SJCRH30 (cell line): Measurements from ENCODE around the gene ANO1. TPM values are rescaled to one million over a fixed set of nuclear protein-coding genes. Genes with fewer than 3 reads are reported as not detected.
A peak's percentile ranks its signal among the peaks of the same experiment; 100 is the strongest.
"Not testable (repeated sequence)": the region's sequence is repeated elsewhere in the genome, so short reads cannot be mapped to it uniquely, and the experiment has no call there.

ENCODE experiments used
- DNase-seq, 2 experiments: peaks; one replicate each; pipeline ENCODE4 v3.0.0-alpha.2; 2015 to 2020
- H3K27ac ChIP-seq: fragments of 250-450 bp; sonication (Bioruptor Pico); 2 replicates; pipeline ENCODE4 v1.5.1; 2020; ENCODE audit warnings: mild to moderate bottlenecking, moderate library complexity
- H3K27me3 ChIP-seq: fragments of 250-450 bp; sonication (Bioruptor Pico); 2 replicates; pipeline ENCODE4 v1.5.1; 2020; ENCODE audit warnings: mild to moderate bottlenecking, moderate library complexity
- H3K36me3 ChIP-seq: fragments of 250-450 bp; sonication (Bioruptor Pico); 2 replicates; pipeline ENCODE4 v1.5.1; 2020; ENCODE audit warnings: mild to moderate bottlenecking, moderate library complexity
- H3K4me1 ChIP-seq: fragments of 250-450 bp; sonication (Bioruptor Pico); 2 replicates; pipeline ENCODE4 v1.5.1; 2020; ENCODE audit warnings: mild to moderate bottlenecking, moderate library complexity
- H3K4me3 ChIP-seq: fragments of 250-450 bp; sonication (Bioruptor Pico); 2 replicates; pipeline ENCODE4 v1.5.1; 2020; ENCODE audit warnings: mild to moderate bottlenecking, moderate library complexity
- H3K9me3 ChIP-seq: fragments of 250-450 bp; sonication (Bioruptor Pico); replicated peaks from 2 replicates; pipeline ENCODE4 v1.5.1; 2020; ENCODE audit warnings: mild to moderate bottlenecking, moderate library complexity
- total RNA-seq: library from RNA; depleted of rRNA; stranded (reverse); fragments of >200 nt; shearing (Covaris generic); gene quantifications from 2 replicates; pipeline ENCODE4 v1.2.3, GENCODE V29; 2014; rRNA removed

ANO1 gene
- total RNA-seq: 0.43 and 1.6 TPM in 2 replicates

DNA sequence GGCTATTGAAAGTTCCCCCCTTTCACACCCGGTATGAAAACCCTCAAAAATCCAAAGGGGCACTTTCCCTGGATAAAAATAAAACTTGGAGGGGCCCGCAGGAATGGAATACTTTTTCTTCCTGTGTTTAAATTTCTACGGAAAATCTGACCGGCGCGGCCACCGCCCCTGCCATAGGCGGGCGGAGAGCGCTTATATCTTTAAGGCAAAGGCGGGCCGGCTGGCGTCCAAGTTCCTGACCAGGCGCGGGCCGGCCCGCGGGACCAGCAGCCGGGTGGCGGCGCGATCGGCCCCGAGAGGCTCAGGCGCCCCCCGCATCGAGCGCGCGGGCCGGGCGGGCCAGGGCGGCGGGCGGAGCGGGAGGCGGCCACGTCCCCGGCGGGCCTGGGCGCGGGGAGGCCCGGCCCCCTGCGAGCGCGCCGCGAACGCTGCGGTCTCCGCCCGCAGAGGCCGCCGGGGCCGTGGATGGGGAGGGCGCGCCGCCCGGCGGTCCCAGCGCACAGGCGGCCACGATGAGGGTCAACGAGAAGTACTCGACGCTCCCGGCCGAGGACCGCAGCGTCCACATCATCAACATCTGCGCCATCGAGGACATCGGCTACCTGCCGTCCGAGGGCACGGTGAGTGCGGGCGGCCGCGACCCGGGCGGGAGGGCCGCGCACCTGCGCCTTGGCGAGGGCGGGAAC lies at the start of gene ANO1:
ANO1 (plus strand) TSS at position 223 of the 686 bp plus-strand sequence; CDS start at position 513, 290 bp downstream.
- H3K9me3 ChIP-seq: no peaks in the 10 kb centered on the region
- no peaks in the 10 kb centered on the region for H3K27me3 ChIP-seq
- no peaks in the 10 kb centered on the region for H3K4me1 ChIP-seq
- H3K4me3 ChIP-seq: no peak within 1 kb of the TSS
- no peak for DNase-seq
- no peak within 1 kb of the TSS for H3K27ac ChIP-seq
- no peaks in the 10 kb centered on the region for H3K36me3 ChIP-seq

DNA sequence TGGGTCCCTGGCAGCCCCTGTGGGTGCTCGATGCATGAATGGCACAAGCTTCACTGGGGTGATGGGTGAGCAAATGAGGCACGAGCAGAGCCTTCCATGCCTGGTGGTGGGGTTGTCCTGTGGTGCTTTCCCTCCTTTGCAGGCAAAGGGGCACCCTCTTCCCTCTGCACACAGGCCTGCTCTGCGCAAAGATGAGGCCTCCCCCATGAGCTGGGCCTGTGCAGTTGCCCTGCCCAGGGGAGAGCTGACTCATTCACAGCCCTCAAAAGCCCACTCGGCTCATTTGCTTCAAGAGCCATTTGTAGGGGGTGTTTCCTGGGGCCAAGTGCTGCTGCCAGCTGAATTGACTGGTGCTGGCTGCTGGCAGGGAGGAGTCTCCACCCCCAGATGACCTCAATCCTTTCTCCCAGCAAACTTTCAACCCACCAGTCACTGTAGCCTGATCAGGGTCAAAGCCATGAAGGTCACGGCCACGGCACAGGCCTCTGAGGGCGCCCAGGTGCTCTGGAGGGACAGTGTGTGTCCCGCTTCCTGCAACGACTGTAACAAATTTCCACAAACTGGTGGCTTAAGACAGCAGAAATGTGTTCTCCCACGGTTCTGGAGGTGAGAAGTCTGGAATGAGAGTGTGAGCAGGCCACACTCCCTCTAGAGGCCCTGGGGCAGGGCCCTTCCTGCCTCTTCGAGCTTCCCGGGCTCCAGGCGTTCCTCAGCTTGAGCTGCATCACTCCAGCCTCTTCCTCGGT lies 48.8 kb upstream of the ANO1 start:
- no peaks in the 10 kb centered on the region for H3K4me1 ChIP-seq
- H3K9me3 ChIP-seq: no peaks in the 10 kb centered on the region; the same call in 1 of the 2 replicates
- H3K4me3 ChIP-seq: no peak overlapping the region
- no peak for DNase-seq
- no peaks in the 10 kb centered on the region for H3K36me3 ChIP-seq
- no peaks in the 10 kb centered on the region for H3K27me3 ChIP-seq
- H3K27ac ChIP-seq: no peak overlapping the region

DNA sequence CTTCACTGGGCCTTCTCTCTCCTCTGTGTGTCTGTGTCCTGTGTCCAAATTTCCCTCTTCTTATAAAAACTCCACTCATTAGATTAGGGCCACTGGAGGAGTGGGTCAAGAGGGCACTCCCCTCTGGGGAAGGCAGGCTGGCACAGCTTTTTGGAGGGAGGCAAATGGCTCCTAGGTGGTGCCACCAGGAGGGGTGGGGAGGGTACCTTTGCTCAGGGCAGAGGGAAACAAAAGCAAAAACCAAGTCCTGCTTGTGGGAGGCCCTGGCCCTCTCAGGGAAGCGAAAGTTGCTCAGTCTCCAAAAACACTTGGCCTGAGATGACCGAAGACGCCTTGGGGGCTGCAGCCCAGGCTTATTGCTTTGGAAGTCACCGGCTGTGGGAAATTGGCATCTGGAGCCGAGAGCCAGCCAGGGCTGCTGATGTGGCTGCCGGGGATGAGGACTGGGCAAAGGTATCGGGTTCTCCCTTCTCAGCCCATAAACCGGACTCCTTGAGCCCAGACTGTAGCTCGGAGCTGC lies 48.2 kb upstream of the ANO1 start:
- no peak for DNase-seq
- H3K4me3 ChIP-seq: no peak overlapping the region
- H3K36me3 ChIP-seq: no peaks in the 10 kb centered on the region
- no peaks in the 10 kb centered on the region; the same call in 1 of the 2 replicates for H3K9me3 ChIP-seq
- H3K4me1 ChIP-seq: no peaks in the 10 kb centered on the region
- no peak overlapping the region for H3K27ac ChIP-seq
- no peaks in the 10 kb centered on the region; the same call in 1 of the 2 replicates for H3K27me3 ChIP-seq

DNA sequence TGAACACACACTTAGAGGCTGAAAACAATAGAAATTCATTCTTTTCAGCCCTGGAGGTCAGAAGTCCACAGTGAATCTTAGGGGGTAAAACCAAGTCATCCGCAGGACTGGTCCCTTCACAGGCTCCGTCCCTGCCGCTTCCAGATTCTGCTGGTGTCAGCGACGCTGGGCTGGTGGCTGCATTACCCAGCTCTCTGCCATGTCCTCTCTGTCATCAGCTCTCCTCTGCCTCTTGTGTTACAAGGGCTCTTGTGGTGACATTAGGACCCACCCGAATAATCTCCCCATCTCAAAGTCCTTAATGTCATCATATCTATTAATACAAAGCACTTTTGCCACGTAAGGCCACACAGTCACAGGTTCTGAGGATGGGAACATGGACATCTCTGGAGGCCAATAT lies 47.7 kb upstream of the ANO1 start:
- no peak overlapping the region for H3K27ac ChIP-seq
- H3K4me1 ChIP-seq: no peaks in the 10 kb centered on the region
- no peaks in the 10 kb centered on the region for H3K9me3 ChIP-seq
- H3K36me3 ChIP-seq: no peaks in the 10 kb centered on the region
- no peak overlapping the region for H3K4me3 ChIP-seq
- H3K27me3 ChIP-seq: no peaks in the 10 kb centered on the region; the same call in 1 of the 2 replicates
- no peak for DNase-seq

DNA sequence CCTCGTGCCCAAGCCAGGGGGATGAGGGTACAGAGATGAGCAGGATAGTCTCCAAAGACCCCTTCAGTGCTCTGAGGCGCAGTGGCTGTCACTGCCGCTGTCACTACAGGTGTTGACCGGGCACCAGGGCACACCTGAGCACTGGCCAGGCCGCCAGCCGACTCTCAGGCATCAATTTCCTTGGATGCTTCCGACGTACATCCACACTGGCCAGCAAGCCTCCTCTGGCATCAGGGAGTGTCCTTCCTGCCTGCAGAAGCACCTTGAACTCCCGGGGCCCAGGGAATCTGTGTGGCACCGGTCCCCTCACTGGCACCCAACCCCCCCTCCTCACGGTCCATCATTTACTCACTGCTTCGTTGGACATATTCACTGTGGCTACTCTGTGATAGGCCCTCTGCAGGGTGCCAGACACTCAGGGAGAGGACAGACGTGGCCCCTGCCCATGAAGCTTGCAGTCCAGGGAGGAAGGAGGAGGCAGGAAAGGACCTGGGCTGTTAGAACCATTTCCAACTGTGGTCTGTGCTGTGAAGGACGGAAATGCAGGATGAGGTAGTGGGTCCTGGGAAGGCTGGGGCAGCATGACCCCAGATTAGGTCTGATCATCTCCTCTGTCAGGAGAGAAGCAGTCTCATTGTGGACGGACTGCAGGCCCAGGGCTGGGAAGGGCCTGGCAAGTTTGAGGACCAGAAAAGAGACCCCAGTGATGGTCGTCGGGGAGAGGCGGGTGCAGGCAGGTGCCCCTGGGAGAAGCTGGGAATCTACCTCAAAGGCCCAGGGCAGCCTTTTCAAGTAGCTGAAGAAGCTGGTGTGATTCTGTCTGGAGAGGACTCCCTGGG lies 46.3 kb upstream of the ANO1 start:
- no peak for DNase-seq
- H3K4me3 ChIP-seq: no peak overlapping the region
- H3K4me1 ChIP-seq: no peaks in the 10 kb centered on the region
- H3K36me3 ChIP-seq: no peaks in the 10 kb centered on the region
- H3K9me3 ChIP-seq: no peaks in the 10 kb centered on the region
- H3K27me3 ChIP-seq: no peaks in the 10 kb centered on the region; the same call in 1 of the 2 replicates
- H3K27ac ChIP-seq: no peak overlapping the region

DNA sequence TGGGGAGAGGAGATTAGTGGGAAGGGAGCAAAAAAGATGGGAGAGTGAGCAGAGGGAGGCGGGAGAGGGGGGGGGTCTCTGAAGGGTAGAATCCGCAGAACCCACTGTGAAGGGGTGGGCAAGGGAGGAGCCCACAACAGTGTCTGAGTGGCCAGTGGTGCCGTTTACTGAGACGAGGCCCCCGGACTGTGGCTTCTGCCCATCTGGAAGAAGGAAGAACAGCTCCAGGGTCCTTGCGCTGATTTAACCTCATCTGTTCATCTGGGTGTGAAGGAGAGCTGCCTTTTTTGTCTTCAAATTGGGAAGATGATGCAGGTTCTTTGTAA lies 45.7 kb upstream of the ANO1 start:
- no peak overlapping the region for H3K4me3 ChIP-seq
- no peaks in the 10 kb centered on the region; the same call in 1 of the 2 replicates for H3K27me3 ChIP-seq
- H3K36me3 ChIP-seq: no peaks in the 10 kb centered on the region
- no peaks in the 10 kb centered on the region for H3K9me3 ChIP-seq
- H3K27ac ChIP-seq: no peak overlapping the region
- DNase-seq: no peak
- no peaks in the 10 kb centered on the region for H3K4me1 ChIP-seq

DNA sequence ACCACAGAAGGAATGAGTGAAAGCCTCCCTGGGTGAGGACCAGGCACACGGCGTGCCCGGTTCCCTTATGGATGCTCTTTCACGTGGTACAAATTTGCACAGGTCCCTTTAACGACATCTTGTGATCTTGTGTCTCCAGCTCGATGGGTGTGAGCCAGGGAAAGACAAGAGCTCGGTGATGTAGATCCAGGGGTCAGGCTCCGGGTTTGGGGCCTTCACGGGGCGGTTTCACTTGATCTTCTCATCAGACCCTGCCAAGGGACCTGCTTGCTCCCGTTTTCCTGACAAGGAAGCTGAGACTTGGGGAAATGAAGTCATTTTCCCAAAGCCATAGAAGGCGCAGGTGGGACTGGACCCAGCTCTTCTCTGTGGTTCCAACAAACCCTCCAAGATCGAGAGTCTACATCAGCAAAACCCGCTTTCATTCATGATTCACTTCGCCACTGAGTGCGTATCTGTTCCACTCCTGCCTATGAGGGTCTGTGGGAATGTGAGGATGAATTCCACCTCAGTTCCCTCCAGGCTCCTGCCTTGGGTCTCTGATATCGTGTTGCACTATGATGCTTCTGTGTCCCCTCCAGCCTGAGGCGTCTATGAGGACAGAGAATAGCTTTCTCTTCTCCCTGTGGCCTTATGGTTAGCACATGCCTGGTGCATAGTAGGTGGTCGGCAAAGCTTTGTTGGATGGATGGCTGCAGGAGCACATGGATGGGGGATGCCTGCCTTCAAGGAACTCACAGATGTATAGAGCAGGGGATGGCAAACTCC lies 45.0 kb upstream of the ANO1 start:
- no peaks in the 10 kb centered on the region; the same call in 1 of the 2 replicates for H3K27me3 ChIP-seq
- no peak overlapping the region for H3K27ac ChIP-seq
- H3K36me3 ChIP-seq: no peaks in the 10 kb centered on the region
- no peaks in the 10 kb centered on the region for H3K4me1 ChIP-seq
- DNase-seq: no peak
- H3K9me3 ChIP-seq: no peaks in the 10 kb centered on the region
- no peak overlapping the region for H3K4me3 ChIP-seq

DNA sequence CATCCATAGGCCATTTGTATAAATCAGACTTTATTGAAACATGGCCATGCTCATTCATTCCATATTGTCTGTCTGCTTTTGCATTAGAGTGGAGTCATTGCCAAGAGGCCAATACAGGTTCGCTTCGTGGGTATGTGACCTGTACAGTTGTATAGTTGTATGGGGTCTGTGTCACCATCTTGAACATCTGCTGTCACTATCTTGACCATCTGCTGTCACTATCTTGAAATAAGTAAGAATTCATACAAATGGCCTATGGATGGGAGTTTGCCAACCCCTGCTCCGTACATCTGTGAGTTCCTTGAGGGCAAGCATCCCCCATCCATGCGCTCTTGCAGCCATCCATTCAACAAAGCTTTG lies 44.4 kb upstream of the ANO1 start:
- Histone ChIP-seq H3K4me3 (no peak overlapping the region), H3K27ac (no peak overlapping the region)
- no peak for DNase-seq

DNA sequence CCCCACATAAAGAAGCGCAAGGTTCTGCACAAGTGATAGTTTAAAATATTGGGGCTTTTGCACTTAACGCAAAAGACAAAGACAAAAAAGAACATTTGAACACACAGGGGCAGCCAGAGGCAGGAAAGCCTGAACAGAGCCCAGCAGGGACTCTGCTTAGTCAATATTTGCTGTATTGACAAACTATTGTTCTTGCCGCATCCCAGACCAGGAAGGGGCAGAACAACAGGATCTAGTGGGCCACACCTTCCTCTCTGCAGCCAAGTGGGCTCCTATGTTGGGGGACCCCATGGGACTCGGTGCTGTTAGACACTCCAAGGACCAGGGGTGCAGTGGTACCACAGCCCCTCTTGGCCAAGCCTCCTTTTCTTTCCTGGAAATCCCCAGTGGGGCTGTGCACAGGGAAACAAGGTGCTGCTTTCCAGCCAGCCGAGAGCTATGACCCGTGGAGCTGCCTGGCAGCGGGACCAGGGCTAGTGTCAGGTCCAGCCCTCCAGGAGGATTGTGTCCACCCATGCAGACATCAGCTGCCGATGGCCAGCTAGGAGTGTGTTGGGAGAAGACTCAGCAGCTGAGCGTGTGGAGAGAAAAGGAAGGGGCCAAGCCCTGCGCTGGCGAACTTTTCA lies 43.3 kb upstream of the ANO1 start:
- DNase-seq: no peak
- Histone ChIP-seq H3K4me1 (no peaks in the 10 kb centered on the region), H3K27ac (no peak overlapping the region), H3K27me3 (no peaks in the 10 kb centered on the region; the same call in 1 of the 2 replicates), H3K4me3 (no peak overlapping the region), H3K9me3 (no peaks in the 10 kb centered on the region), H3K36me3 (no peaks in the 10 kb centered on the region)

More for the DNA sequence above, 44.4 kb upstream of the ANO1 start:
- Histone ChIP-seq H3K27me3 (no peaks in the 10 kb centered on the region; the same call in 1 of the 2 replicates), H3K36me3 (no peaks in the 10 kb centered on the region), H3K9me3 (no peaks in the 10 kb centered on the region), H3K4me1 (no peaks in the 10 kb centered on the region)

DNA sequence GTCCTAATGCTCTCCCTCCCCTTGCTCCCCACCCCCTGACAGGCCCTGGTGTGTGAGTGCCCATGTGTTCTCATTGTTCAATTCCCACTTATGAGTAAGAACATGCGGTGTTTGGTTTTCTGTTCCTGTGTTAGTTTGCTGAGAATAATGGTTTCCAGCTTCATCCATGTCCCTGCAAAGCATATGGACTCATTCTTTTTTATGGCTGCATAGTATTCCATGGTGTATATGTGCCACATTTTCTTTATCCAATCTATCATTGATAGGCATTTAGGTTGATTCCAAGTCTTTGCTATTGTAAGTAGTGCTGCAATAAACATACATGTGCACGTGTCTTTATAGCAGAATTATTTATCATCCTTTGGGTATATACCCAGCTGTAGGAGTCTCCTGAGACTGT lies 42.5 kb upstream of the ANO1 start:
- not testable (repeated sequence) for H3K36me3 ChIP-seq, H3K4me1 ChIP-seq, DNase-seq, H3K9me3 ChIP-seq, H3K4me3 ChIP-seq, H3K27ac ChIP-seq, H3K27me3 ChIP-seq

DNA sequence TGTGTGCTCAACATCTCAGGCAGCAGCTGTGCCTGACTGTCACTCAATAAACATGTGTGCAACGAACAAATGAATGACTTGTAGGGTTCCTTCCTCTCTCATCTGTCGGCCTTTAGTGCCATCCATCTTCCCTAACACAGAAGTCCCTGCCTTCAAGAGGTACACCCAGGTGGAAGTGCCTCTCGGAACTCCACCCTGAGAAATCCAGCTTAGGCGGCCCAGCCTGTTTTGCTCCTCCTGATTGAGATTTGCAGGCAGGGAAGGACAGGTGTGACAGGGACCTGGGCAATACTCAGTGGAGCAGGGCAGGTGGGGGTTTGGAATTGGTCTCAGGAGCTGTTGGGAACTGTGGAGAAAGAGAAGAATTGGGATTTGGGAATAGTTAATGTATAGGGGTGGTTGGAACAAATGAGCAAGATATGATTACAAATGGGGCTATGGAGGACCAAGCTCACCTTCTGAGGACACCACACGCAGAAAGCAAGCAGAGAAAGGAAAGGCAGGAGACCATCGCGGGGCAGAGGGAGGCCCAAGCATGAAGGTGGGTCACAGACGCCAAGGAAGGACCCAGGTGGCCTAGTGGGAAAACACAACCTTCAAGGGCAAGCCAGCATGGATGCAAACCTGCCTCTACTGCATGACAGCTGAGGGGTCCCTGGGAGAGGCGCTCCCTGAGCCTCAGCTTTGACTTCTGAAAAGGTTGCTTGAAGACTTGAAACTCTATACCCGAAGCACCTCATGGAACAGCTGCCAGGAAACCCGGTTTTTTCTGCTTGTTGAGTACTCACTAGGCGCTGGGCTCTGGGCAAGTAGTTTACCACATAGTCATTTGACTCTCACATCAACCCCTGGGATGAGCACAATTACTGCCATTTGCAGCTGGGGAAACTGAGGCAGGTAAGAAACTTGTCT lies 40.9 kb upstream of the ANO1 start:
- Histone ChIP-seq H3K27me3 (no peaks in the 10 kb centered on the region; the same call in 1 of the 2 replicates), H3K9me3 (no peaks in the 10 kb centered on the region), H3K27ac (no peak overlapping the region), H3K36me3 (no peaks in the 10 kb centered on the region), H3K4me3 (no peak overlapping the region), H3K4me1 (no peaks in the 10 kb centered on the region)
- DNase-seq: peak in 1 of 2 experiments; percentile 13

DNA sequence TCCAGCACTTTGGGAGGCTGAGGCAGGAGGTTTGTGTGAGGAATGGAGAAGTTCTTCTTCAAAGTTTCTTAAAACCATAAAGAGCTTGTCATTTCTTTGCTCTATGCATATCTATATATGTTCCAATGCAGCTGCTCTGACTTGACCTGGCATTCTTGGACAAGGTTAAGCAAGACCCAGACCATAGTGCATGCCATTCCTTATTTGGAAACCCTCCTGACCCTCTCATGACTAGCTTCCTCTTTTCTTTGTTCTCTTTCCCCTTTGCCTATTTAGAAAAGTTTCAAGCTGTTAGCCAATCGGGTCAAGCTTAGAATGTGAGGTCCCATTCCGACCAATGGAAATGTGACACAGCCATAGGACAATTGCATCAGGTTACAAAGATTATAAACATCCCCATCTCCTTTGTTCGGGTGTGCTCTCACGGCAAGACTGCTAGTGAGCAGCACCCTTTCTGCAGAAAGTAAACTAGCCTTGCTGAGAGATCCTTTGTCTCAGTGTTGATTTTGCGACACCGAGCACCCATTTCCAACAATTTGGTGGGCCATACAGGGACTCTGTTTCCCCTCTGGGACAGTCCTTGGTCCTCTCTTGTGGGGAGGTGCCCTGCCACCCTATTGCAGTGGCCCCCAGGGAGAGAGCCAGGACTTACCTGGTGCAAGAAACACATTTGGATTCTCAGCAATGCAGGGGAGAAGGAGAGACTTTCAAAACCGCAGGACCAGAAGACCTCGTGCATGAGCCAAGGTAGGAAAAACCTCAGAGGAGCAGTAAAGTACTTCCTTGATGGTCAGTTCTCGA lies 39.9 kb upstream of the ANO1 start:
- H3K27ac ChIP-seq: no peak overlapping the region
- no peaks in the 10 kb centered on the region for H3K36me3 ChIP-seq
- no peaks in the 10 kb centered on the region for H3K4me1 ChIP-seq
- no peaks in the 10 kb centered on the region; the same call in 1 of the 2 replicates for H3K27me3 ChIP-seq
- DNase-seq: no peak
- no peak overlapping the region for H3K4me3 ChIP-seq
- H3K9me3 ChIP-seq: no peaks in the 10 kb centered on the region
